ENCODE measurements around the gene KRTAP19-6.

KRTAP19-6 gene

GRCh38 chr21:30541764-30542163 lies at the start of gene KRTAP19-6:
Gene KRTAP19-6 (minus strand): TSS chr21:30541864. CDS start chr21:30541833, 31 bp downstream.
- H3K36me3 ChIP-seq (ENCODE audit: control insufficient read depth, insufficient read depth, low read length): no peaks in the 10 kb centered on the region
- H3K4me1 ChIP-seq (ENCODE audit: control insufficient read depth, insufficient read depth, low read length): no peaks in the 10 kb centered on the region
- no peak within 1 kb of the TSS for H3K27ac ChIP-seq (ENCODE audit: low read depth, low read length)
- no peak within 1 kb of the TSS for H3K9ac ChIP-seq (ENCODE audit: low read length)
- H3K27me3 ChIP-seq (ENCODE audit: control insufficient read depth, insufficient read depth, low read length): no peaks in the 10 kb centered on the region
- H3K4me3 ChIP-seq (ENCODE audit: low read length): no peak within 1 kb of the TSS

GRCh38 chr21:30590297-30590696 lies 48.6 kb upstream of the KRTAP19-6 start, which contains the start of gene KRTAP22-2:
Gene KRTAP22-2 (minus strand): TSS chr21:30590397.
- no peak within 1 kb of the TSS for H3K27ac ChIP-seq (ENCODE audit: low read depth, low read length)
- no peak within 1 kb of the TSS for H3K4me3 ChIP-seq (ENCODE audit: low read length)
- H3K27me3 ChIP-seq (ENCODE audit: control insufficient read depth, insufficient read depth, low read length): no peaks in the 10 kb centered on the region
- H3K9ac ChIP-seq (ENCODE audit: low read length): no peak within 1 kb of the TSS
- H3K36me3 ChIP-seq (ENCODE audit: control insufficient read depth, insufficient read depth, low read length): no peaks in the 10 kb centered on the region
- H3K4me1 ChIP-seq (ENCODE audit: control insufficient read depth, insufficient read depth, low read length): no peaks in the 10 kb centered on the region

DNA sequence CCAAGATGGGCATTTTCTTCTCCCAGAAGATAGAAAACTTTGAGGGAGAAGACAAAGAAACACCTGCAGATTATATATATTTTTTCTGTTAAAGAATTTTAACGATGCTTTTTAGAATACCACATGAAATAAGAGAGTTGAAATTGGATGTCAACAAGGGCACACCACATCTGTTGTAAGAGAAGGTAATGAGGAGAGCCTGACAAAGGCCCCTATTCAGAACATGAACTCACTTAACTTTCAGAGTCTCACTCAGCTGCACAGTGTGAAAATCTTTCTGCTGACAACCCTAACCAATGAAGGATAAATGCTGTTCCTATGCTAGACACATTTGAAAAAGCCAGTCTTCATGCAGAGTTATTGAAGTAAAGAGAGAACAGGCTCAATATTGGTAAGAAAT lies 41.2 kb upstream of the KRTAP19-6 start:
- no peak overlapping the region for H3K4me3 ChIP-seq (ENCODE audit: low read length)
- no peaks in the 10 kb centered on the region for H3K36me3 ChIP-seq (ENCODE audit: control insufficient read depth, insufficient read depth, low read length)
- H3K4me1 ChIP-seq (ENCODE audit: control insufficient read depth, insufficient read depth, low read length): no peaks in the 10 kb centered on the region
- H3K27ac ChIP-seq (ENCODE audit: low read depth, low read length): no peak overlapping the region
- H3K27me3 ChIP-seq (ENCODE audit: control insufficient read depth, insufficient read depth, low read length): no peaks in the 10 kb centered on the region
- no peak overlapping the region for H3K9ac ChIP-seq (ENCODE audit: low read length)

GRCh38 chr21:30580132-30580531 lies 38.5 kb upstream of the KRTAP19-6 start:
- no peak overlapping the region for H3K4me3 ChIP-seq (ENCODE audit: low read length)
- no peaks in the 10 kb centered on the region for H3K27me3 ChIP-seq (ENCODE audit: control insufficient read depth, insufficient read depth, low read length)
- H3K27ac ChIP-seq (ENCODE audit: low read depth, low read length): no peak overlapping the region
- H3K9ac ChIP-seq (ENCODE audit: low read length): no peak overlapping the region
- H3K4me1 ChIP-seq (ENCODE audit: control insufficient read depth, insufficient read depth, low read length): no peaks in the 10 kb centered on the region
- no peaks in the 10 kb centered on the region for H3K36me3 ChIP-seq (ENCODE audit: control insufficient read depth, insufficient read depth, low read length)

DNA sequence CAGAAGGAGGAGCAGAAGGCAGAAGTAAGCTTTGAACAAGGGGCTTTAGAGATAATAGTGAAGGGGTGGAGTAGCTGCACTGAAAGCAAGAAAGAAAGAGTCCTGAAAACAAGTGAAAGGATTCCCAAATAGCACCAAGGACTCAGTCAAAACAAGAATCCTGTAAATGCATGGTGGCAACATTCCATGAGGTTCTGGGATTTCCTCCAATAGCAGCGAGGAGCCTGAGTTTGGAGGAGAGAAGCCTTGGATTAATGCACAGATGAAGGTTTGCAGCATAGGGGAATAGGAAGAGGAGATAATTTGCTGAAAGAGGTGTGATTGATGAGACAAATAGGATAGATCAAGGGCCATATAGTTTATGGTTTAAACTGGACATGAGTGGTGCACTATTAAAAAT lies 37.7 kb upstream of the KRTAP19-6 start:
- Histone ChIP-seq H3K4me1 (ENCODE audit: control insufficient read depth, insufficient read depth, low read length) (no peaks in the 10 kb centered on the region), H3K9ac (ENCODE audit: low read length) (no peak overlapping the region), H3K27me3 (ENCODE audit: control insufficient read depth, insufficient read depth, low read length) (no peaks in the 10 kb centered on the region), H3K27ac (ENCODE audit: low read depth, low read length) (no peak overlapping the region), H3K36me3 (ENCODE audit: control insufficient read depth, insufficient read depth, low read length) (no peaks in the 10 kb centered on the region), H3K4me3 (ENCODE audit: low read length) (no peak overlapping the region)

GRCh38 chr21:30577766-30578165 lies 36.1 kb upstream of the KRTAP19-6 start:
- no peak overlapping the region for H3K27ac ChIP-seq (ENCODE audit: low read depth, low read length)
- no peaks in the 10 kb centered on the region for H3K4me1 ChIP-seq (ENCODE audit: control insufficient read depth, insufficient read depth, low read length)
- H3K27me3 ChIP-seq (ENCODE audit: control insufficient read depth, insufficient read depth, low read length): no peaks in the 10 kb centered on the region
- H3K36me3 ChIP-seq (ENCODE audit: control insufficient read depth, insufficient read depth, low read length): no peaks in the 10 kb centered on the region
- no peak overlapping the region for H3K9ac ChIP-seq (ENCODE audit: low read length)
- H3K4me3 ChIP-seq (ENCODE audit: low read length): no peak overlapping the region

- Histone ChIP-seq H3K27me3 (ENCODE audit: control insufficient read depth, insufficient read depth, low read length) (no peaks in the 10 kb centered on the region), H3K36me3 (ENCODE audit: control insufficient read depth, insufficient read depth, low read length) (no peaks in the 10 kb centered on the region), H3K27ac (ENCODE audit: low read depth, low read length) (no peak overlapping the region), H3K9ac (ENCODE audit: low read length) (no peak overlapping the region), H3K4me3 (ENCODE audit: low read length) (no peak overlapping the region), H3K4me1 (ENCODE audit: control insufficient read depth, insufficient read depth, low read length) (no peaks in the 10 kb centered on the region)
Observed at GRCh38 chr21:30567617-30568016, 26.0 kb upstream of the KRTAP19-6 start.

- no peaks in the 10 kb centered on the region for H3K36me3 ChIP-seq (ENCODE audit: control insufficient read depth, insufficient read depth, low read length)
- no peaks in the 10 kb centered on the region for H3K27me3 ChIP-seq (ENCODE audit: control insufficient read depth, insufficient read depth, low read length)
- H3K9ac ChIP-seq (ENCODE audit: low read length): no peak overlapping the region
- H3K4me1 ChIP-seq (ENCODE audit: control insufficient read depth, insufficient read depth, low read length): no peaks in the 10 kb centered on the region
- no peak overlapping the region for H3K27ac ChIP-seq (ENCODE audit: low read depth, low read length)
- H3K4me3 ChIP-seq (ENCODE audit: low read length): no peak overlapping the region
Observed at GRCh38 chr21:30563630-30564029, 22.0 kb upstream of the KRTAP19-6 start.

GRCh38 chr21:30563072-30563471 lies 21.4 kb upstream of the KRTAP19-6 start:
- H3K36me3 ChIP-seq (ENCODE audit: control insufficient read depth, insufficient read depth, low read length): no peaks in the 10 kb centered on the region
- no peak overlapping the region for H3K27ac ChIP-seq (ENCODE audit: low read depth, low read length)
- H3K27me3 ChIP-seq (ENCODE audit: control insufficient read depth, insufficient read depth, low read length): no peaks in the 10 kb centered on the region
- H3K9ac ChIP-seq (ENCODE audit: low read length): no peak overlapping the region
- no peak overlapping the region for H3K4me3 ChIP-seq (ENCODE audit: low read length)
- no peaks in the 10 kb centered on the region for H3K4me1 ChIP-seq (ENCODE audit: control insufficient read depth, insufficient read depth, low read length)

- Histone ChIP-seq H3K36me3 (ENCODE audit: control insufficient read depth, insufficient read depth, low read length) (no peaks in the 10 kb centered on the region), H3K27ac (ENCODE audit: low read depth, low read length) (no peak overlapping the region), H3K9ac (ENCODE audit: low read length) (no peak overlapping the region), H3K4me1 (ENCODE audit: control insufficient read depth, insufficient read depth, low read length) (no peaks in the 10 kb centered on the region), H3K4me3 (ENCODE audit: low read length) (no peak overlapping the region), H3K27me3 (ENCODE audit: control insufficient read depth, insufficient read depth, low read length) (no peaks in the 10 kb centered on the region)
Observed at GRCh38 chr21:30561957-30562356, 20.3 kb upstream of the KRTAP19-6 start.

DNA sequence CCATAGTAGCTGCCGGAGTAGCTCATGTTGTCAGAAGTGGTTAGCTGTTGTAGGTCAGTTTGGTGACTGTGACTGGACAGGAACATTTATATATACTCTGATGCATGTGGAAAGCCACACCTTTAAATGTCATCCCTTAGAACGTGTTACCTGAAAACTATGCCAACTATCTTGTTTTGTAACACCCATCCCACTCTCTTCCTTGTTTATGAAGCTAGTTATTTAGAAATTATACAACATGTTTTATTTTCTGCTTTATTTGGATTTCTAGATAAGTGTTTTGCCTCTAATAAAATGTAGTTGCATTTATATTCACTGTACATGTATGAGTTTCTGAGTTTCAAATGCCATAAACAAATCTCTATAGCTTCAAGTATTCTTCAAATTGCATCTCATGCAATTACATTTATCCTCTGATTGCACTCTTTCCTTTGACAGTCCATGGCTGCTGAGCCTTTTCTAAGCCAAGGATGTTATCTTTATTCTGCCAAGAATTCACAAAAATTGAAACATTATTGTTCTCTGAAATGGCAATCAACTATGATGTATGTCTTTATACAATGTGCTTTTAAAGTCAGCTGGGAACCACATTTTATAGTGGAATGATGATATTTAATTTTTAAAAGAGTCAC lies 19.7 kb upstream of the KRTAP19-6 start, which contains the start of gene KRTAP19-7:
Gene KRTAP19-7 (minus strand): TSS at position 51 of the 632 bp plus-strand sequence. CDS start 25 bp downstream, at position 26.
- Histone ChIP-seq H3K27ac (ENCODE audit: low read depth, low read length) (no peak within 1 kb of the TSS), H3K27me3 (ENCODE audit: control insufficient read depth, insufficient read depth, low read length) (no peaks in the 10 kb centered on the region), H3K9ac (ENCODE audit: low read length) (no peak within 1 kb of the TSS), H3K4me3 (ENCODE audit: low read length) (no peak within 1 kb of the TSS), H3K36me3 (ENCODE audit: control insufficient read depth, insufficient read depth, low read length) (no peaks in the 10 kb centered on the region), H3K4me1 (ENCODE audit: control insufficient read depth, insufficient read depth, low read length) (no peaks in the 10 kb centered on the region)

GRCh38 chr21:30555095-30555494 lies 13.4 kb upstream of the KRTAP19-6 start:
- Histone ChIP-seq H3K27me3 (ENCODE audit: control insufficient read depth, insufficient read depth, low read length) (no peaks in the 10 kb centered on the region), H3K4me3 (ENCODE audit: low read length) (no peak overlapping the region), H3K9ac (ENCODE audit: low read length) (no peak overlapping the region), H3K36me3 (ENCODE audit: control insufficient read depth, insufficient read depth, low read length) (no peaks in the 10 kb centered on the region), H3K4me1 (ENCODE audit: control insufficient read depth, insufficient read depth, low read length) (no peaks in the 10 kb centered on the region), H3K27ac (ENCODE audit: low read depth, low read length) (no peak overlapping the region)

GRCh38 chr21:30552782-30553181 lies 11.1 kb upstream of the KRTAP19-6 start:
- Histone ChIP-seq H3K9ac (ENCODE audit: low read length) (no peak overlapping the region), H3K4me3 (ENCODE audit: low read length) (no peak overlapping the region), H3K27me3 (ENCODE audit: control insufficient read depth, insufficient read depth, low read length) (no peaks in the 10 kb centered on the region), H3K36me3 (ENCODE audit: control insufficient read depth, insufficient read depth, low read length) (no peaks in the 10 kb centered on the region), H3K4me1 (ENCODE audit: control insufficient read depth, insufficient read depth, low read length) (no peaks in the 10 kb centered on the region), H3K27ac (ENCODE audit: low read depth, low read length) (no peak overlapping the region)

All from rectal smooth muscle tissue (tissue), 1 donor.